ENCODE data around the gene LDLRAD3.

GRCh38 chr11:36234825-36235224 lies 291.0 kb downstream of the LDLRAD3 start:
- TF ChIP-seq, protein P1, sequence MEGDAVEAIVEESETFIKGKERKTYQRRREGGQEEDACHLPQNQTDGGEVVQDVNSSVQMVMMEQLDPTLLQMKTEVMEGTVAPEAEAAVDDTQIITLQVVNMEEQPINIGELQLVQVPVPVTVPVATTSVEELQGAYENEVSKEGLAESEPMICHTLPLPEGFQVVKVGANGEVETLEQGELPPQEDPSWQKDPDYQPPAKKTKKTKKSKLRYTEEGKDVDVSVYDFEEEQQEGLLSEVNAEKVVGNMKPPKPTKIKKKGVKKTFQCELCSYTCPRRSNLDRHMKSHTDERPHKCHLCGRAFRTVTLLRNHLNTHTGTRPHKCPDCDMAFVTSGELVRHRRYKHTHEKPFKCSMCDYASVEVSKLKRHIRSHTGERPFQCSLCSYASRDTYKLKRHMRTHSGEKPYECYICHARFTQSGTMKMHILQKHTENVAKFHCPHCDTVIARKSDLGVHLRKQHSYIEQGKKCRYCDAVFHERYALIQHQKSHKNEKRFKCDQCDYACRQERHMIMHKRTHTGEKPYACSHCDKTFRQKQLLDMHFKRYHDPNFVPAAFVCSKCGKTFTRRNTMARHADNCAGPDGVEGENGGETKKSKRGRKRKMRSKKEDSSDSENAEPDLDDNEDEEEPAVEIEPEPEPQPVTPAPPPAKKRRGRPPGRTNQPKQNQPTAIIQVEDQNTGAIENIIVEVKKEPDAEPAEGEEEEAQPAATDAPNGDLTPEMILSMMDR (IDR thresholded peaks at IDR 0.05), result no peak
- TF ChIP-seq POLR2A (IDR thresholded peaks at IDR 0.05), result no peak

Data from adrenal gland (tissue), 5 donors.